OCI-M2 (cell line): ENCODE results near the gene PREX1.
"Not testable (repeated sequence)": the region's sequence is repeated elsewhere in the genome, so short reads cannot be mapped to it uniquely, and the experiment has no call there.

Experiments used
- DNase-seq: peaks from one replicate; lab custom pipeline; 2025; ENCODE audit not compliant: unreplicated experiment; lab: John Stamatoyannopoulos, UW

The PREX1 gene

GRCh38 chr20:48826883-48827771 is 672 bp downstream of the PREX1 start:
- no peak for DNase-seq

- DNase-seq, result not testable (repeated sequence)
Measured at GRCh38 chr20:48826480-48826879, 1.3 kb downstream of the PREX1 start.

DNA sequence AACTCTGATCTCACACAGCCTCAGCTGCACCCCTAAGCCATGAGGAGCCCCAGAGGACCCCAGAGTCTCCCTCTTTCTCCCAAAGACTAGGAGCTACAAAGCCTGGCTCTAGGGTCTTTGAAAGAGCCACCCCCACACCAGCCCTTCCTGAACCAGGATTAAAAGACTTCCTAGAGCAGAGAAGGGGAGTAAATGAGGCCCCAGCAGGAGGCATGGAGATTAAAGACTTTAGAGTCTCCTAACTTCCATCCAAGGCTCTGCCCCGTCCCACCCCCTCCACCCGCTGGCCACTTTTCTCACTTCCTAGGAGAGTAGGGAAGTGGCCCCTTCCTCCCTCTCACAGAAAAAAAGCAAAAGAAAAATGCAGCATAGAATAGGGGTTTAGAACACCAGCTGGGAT is 1.7 kb downstream of the PREX1 start:
- no peak for DNase-seq

GRCh38 chr20:48825566-48825920 is 2.3 kb downstream of the PREX1 start:
- DNase-seq, result no peak

DNA sequence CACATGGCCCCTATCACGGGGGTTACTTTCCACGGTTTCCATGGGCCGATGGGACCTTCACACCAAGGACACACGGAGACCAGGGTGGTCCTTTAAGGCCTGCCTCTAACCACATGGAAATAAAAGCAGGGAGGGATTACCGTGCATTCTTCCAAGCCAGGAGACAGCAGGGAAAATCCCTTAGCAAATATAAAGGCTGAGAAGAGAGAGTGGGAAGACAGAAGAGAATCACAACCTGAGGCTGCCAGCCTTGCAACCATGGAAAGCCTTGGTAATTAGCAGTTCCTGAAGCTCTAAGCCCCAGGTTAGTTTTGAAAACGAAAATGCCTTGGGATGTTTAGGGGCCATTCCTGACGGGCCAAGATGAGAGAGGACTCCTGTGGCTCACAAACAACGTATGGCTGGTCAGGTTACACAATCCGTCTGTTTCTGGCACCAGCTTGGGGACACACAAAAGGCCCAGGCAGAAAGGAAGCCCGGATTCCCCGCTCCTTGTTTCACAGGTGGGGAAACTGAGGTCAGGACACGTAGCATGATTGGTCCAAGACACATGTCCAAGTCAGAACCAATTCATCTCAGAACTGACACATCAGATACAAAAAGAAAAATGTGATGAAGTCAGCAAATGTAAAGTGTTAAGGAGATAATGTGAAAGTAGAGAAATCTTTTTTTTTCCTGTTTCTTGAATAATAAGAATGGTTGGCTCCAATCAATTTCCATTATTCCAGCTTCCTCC is 2.8 kb downstream of the PREX1 start:
- no peak for DNase-seq

DNA sequence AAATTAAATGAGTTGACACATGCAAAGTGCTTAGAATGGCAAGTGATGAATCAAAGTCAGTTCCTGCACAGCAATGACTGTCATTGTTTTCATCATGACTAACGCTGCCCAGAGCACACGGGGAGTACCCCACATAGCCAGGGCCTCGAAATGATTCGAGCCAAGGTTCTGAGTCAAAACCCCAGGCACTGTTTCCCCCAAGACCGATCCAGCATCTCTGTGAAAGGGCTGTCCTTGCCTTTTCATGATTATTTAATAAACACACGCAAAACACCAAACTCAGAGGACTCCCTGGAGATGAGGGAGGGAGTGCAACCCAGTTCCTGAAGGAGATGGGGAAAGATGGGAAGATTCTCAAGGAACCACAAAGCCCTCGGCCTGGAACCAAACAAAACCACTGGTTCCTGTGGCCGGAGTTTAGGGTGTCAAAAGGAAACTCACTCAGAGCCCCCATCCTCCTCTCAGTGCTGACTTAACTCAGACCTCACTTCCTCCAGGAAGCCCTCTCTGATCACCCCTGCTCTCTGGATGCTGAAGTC is 3.8 kb downstream of the PREX1 start:
- DNase-seq, result no peak

GRCh38 chr20:48823476-48823875 is 4.3 kb downstream of the PREX1 start:
- no peak for DNase-seq

DNA sequence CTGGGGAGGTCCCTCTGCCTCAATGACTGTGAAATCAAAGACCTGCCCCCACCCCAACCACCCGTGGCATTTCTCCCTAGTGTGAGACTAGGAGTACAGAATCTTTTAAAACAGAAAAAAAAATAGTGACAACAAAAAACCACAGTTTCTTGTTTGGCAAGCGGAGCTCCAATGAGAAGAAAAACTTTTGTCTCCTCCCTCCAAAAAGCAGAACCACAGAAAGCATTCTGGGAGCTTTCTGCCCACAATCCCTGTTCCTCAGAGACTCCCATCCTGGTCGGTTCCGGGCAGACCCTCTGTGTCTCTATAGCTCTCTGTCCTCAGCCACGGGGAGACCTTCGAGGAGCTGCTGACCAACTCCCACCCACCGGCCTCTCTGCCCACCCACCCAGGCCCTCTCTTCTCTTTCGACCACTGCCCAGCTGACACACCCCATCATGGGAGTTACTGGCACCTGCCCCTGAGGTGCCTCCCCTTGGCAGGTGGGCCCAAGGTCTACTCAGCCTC is 4.9 kb downstream of the PREX1 start:
- no peak for DNase-seq

GRCh38 chr20:48822178-48822577 is 5.6 kb downstream of the PREX1 start:
- DNase-seq, result no peak

DNA sequence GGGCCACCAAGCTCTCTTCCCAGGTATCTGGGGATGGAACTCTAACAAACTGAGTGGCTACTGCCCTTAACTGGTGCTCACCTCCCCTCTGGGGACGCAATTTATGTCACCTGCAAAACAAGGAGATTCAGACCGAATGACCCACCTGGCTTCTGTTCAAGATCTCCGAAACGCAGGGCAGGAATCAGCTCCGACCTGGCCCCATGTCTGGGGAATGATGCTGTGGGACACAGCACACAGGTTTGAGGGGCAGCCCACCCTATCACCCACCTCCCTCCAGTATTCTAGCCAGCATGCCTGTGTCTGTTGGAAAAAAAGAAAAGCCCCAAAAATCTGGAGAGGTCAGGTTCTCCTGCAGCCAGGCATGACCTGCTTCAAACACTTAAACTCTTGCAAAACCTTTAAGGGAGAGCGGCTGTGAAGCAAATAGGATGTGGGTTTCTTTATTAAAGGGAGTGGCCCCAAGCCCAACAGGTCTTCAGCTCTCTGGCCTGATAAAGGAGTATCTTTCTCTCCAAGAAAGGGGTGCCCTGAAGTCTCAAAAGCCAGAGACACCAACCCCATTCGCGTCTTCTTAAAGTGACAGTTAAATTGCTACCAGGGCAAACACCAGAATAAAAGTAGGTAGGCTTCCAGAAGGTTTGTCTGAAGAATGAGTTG is 6.4 kb downstream of the PREX1 start:
- no peak for DNase-seq

GRCh38 chr20:48820649-48820973 is 7.2 kb downstream of the PREX1 start:
- no peak for DNase-seq

DNA sequence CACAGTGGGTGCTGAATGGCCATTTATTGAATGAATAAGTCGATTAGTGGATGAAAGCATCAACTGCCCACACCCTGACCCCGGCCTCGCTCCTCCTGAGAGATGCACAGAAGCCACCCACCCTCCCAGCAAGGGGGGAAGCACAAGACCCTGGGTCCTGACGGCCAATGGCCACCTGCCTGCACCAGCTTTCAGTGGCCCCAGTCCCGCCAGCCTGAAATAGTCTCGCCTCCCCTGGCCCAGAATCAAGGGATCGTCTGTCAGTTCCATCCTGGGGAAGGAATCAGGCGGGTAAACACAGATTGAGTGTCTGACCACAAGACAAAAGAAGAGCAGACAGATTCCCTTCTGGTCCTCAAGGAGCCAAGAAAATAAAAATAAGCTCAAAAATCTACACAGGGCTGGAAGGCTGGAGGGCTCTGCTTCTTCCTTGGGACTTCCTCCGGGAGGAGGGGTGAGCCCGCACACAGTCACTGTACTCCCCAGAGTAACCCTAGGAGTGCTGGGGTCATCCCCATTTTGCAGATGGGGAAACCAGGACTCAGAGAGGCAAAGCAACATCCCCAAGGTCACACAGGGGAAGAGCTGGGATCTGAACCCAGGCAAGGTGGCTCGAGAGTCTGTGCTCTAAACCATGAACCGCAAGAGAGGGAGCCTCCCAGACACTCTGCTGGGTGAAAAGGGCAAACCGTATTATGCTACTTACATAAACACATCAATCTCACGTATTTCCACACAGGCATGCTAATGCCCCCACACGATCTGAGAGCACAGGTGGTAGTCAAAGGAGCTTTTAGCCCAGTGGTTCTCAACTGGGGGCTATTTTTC is 7.8 kb downstream of the PREX1 start:
- no peak for DNase-seq

DNA sequence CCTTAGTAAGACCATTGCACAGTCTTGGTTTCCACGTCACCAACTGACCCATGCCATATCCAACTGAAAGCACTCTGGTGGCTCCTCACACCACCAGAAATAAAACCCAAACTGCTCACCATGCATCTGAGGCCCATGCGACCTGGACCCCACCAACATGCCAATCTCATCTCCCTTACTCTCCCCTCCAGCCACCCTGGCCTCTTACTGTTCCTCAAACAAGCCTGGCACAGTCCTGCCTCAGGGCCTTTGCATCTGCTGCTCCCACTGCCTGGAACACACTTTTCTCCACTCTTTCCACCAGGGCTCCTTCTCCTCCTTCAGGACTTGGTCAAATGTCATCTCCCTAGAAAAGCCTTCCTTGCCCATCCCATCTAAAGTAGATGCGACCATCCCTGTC is 8.7 kb downstream of the PREX1 start:
- no peak for DNase-seq

- DNase-seq, result no peak
Measured at GRCh38 chr20:48818481-48818987, 9.3 kb downstream of the PREX1 start.

DNA sequence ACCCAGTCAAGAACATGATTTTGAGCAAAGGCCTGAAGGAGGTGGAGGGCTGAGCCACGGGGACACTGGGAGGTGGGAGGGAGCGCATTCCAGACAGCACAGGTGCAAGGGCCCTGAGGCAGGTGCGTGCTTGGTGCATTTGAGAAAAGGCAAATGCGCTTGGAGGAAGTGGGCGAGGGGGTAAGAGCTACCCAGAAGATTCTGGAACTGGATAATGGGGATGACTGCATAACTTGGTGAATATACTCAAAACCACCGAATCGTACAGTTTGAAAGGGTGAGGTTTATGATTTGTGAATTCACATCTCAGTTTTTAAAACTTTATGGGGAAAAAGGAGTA is 9.8 kb downstream of the PREX1 start:
- DNase-seq, result no peak

DNA sequence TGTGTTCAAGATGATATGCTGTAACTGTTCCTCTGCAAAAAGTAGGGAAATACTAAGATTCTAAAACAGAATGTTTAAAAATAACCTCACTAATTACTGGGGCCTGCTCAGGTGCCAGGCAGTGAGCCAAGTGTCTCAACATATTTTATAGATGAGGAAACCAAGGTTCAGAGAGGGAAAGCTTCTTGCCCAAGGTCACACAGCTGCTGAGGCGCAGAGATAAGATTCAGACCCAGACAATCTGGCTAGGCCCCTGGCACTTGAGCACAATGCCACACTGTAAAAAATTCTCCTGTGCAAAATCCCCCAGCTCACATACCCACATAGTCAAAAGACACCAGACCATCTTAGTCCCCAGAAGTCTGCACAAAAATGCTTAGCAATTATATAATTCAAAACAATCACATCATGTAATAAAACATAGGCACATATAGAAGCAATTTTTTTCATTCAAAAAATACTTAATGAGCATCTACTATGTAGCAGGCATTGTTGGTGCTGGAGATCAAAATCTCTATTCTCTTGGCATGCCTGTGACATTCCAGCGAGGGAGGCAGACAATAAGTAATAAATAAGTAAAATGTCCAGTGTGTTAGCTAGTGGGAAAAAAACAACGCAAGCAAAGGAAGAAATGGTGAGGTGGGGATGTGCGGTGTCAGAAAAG is 10.3 kb downstream of the PREX1 start:
- no peak for DNase-seq

GRCh38 chr20:48816282-48817205 is 11.3 kb downstream of the PREX1 start:
- no peak for DNase-seq

DNA sequence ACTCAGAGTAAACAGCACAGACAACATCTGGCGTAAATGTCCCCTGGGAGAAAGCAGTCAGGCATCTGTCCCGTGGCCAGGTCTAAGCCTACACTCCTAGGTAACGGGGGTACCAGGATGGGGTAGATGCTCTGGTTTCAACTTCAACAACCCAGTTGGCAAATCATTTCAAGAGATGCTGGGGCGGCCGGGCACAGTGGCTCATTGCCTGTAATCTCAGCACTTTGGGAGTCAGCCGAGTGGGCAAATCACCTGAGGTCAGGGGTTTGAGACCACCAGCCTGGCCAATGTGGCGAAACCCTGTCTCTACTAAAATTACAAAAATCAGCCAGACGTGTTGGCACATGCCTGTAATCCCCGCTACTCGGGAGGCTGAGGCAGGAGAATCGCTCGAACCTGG is 12.3 kb downstream of the PREX1 start:
- DNase-seq, result no peak

DNA sequence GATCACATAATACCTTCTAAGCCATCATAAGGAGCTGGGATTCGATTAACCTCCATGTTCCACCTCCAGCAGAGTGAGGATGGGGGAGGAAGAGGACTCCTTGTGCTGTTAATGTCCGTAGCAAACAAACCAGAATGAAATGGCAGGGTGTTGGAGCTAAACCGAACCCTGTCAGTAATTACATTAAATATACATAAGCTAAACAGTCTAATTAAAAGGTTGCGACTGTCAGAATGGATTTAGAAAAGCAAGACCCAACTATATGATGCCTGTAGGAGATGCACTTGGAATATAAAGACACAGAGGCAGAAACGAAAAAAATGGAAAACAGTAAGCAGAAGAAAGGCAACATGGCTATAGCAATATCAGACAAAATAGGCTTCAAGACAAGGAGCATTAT is 13.2 kb downstream of the PREX1 start:
- no peak for DNase-seq
